OCI-LY1 (cell line): ENCODE data around the gene CARD10.

ENCODE experiments used
- H2AFZ ChIP-seq: fragments of 200-600 bp; sonication (generic), shearing (Covaris generic); 2 replicates; pipeline ENCODE4 v1.6.0; 2014; ENCODE audit warnings: antibody characterized with exemption, mild to moderate bottlenecking, low read length
- H3F3A ChIP-seq: fragments of 200-600 bp; sonication (generic), shearing (Covaris generic); 2 replicates; pipeline ENCODE4 v1.6.0; 2014; ENCODE audit warnings: mild to moderate bottlenecking, antibody characterized with exemption, low read length, moderate library complexity; ENCODE audit not compliant: insufficient read depth
- H3K27ac ChIP-seq: fragments of 200-600 bp; sonication (generic); 2 replicates; pipeline ENCODE4 v1.5.1; 2014; ENCODE audit warnings: low read length, mixed run types, mild to moderate bottlenecking, low read depth; ENCODE audit not compliant: poor library complexity, severe bottlenecking
- H3K27me3 ChIP-seq: fragments of 200-600 bp; sonication (generic); 2 replicates; pipeline ENCODE4 v1.6.0; 2014; ENCODE audit warnings: antibody characterized with exemption, mild to moderate bottlenecking, low read length, moderate library complexity; ENCODE audit not compliant: insufficient read depth
- H3K36me3 ChIP-seq: fragments of 200-600 bp; sonication (generic); 2 replicates; pipeline ENCODE4 v1.6.1; 2014; ENCODE audit warnings: mild to moderate bottlenecking, antibody characterized with exemption, low read length, moderate library complexity, mixed read lengths; ENCODE audit not compliant: insufficient read depth
- H3K4me1 ChIP-seq: fragments of 200-600 bp; sonication (generic); 2 replicates; pipeline ENCODE4 v1.5.1; 2014; ENCODE audit warnings: mild to moderate bottlenecking, low read length, moderate library complexity; ENCODE audit not compliant: insufficient read depth, severe bottlenecking
- H3K4me2 ChIP-seq: fragments of 200-600 bp; sonication (generic), shearing (Covaris generic); 2 replicates; pipeline ENCODE4 v1.6.1; 2014; ENCODE audit warnings: low read length
- H3K4me3 ChIP-seq: fragments of 200-600 bp; sonication (generic); 2 replicates; pipeline ENCODE4 v1.5.1; 2014; ENCODE audit warnings: low read length, low read depth, mild to moderate bottlenecking, mixed read lengths; ENCODE audit not compliant: poor library complexity, severe bottlenecking
- H3K79me2 ChIP-seq: fragments of 200-600 bp; shearing (Covaris generic); 2 replicates; pipeline ENCODE4 v1.6.1; 2016; ENCODE audit warnings: mixed run types, low read length, mixed read lengths; ENCODE audit not compliant: insufficient read depth
- H3K9ac ChIP-seq: fragments of 200-600 bp; sonication (generic), shearing (Covaris generic); 2 replicates; pipeline ENCODE4 v1.6.1; 2014; ENCODE audit warnings: mild to moderate bottlenecking, low read length, mixed read lengths
- H3K9me2 ChIP-seq: fragments of 200-600 bp; sonication (generic), shearing (Covaris generic); 2 replicates; pipeline ENCODE4 v1.6.1; 2014; ENCODE audit warnings: low read depth, mild to moderate bottlenecking, low read length, mixed read lengths
- H3K9me3 ChIP-seq: fragments of 200-600 bp; shearing (Covaris generic); 2 replicates; pipeline ENCODE4 v1.6.1; 2014; ENCODE audit warnings: low read length, mixed read lengths
- H4K20me1 ChIP-seq: fragments of 200-600 bp; sonication (generic), shearing (Covaris generic); 2 replicates; pipeline ENCODE4 v1.6.0; 2016; ENCODE audit warnings: mild to moderate bottlenecking, low read length; ENCODE audit not compliant: insufficient read depth
- EZH2 ChIP-seq: fragments of 200-600 bp; sonication (generic), shearing (Covaris generic); IDR thresholded peaks from 2 replicates; pipeline ENCODE4 v1.8.0; 2017; ENCODE audit warnings: borderline replicate concordance, mixed run types, mild to moderate bottlenecking, antibody characterized with exemption, low read length, moderate library complexity, mixed read lengths
- TF ChIP-seq, protein P1 (sequence below): fragments of 200-600 bp; sonication (generic), shearing (Covaris generic); IDR thresholded peaks from 2 replicates; pipeline ENCODE4 v1.5.1; 2017; ENCODE audit warnings: mild to moderate bottlenecking, antibody characterized with exemption, low read length, moderate library complexity, mixed read lengths

The CARD10 gene

DNA sequence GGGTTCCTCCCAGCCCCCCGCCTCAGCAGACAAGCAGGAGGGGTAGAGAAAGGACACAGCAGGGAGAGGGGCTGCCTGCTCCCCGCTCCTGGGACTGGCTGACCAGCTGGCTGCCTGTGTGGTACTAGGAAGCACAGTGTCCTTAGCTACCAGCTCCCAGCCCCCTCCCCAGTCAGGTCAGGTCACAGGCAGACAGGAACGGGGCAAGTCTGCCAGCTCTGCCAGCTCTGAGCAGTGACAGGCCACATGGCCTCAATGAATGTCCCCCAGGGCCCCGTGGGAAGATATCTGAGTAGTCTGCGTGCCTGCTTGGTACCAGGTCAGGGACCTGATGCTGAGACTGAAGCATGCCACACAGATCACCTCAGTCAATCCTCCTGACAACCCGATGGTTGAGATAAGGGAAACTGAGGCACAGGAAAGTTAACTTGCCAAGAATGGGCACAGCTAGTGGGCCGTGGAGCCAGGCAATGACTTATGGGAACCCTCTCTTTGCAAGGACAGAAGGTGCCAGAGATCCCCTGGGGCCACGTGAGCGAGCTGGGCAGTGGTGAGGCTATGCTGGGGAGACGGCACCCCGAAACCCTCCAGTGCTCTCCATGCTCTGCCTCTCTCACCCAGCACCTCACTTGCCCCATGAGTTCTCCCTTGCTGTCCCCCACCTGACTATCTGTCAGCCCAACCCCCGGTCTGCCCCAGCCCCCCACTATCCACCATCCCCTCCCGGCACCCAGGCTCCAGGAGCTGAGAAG is 19.2 kb downstream of the CARD10 start:
- Histone ChIP-seq H4K20me1 (no peaks in the 10 kb centered on the region), H3K36me3 (no peaks in the 10 kb centered on the region), H2AFZ (no peak overlapping the region), H3K27me3 (peaks cover 7% of the 10 kb centered on the region; the same call in 1 of the 2 replicates), H3K4me2 (no peak overlapping the region), H3K79me2 (no peaks in the 10 kb centered on the region), H3K27ac (no peak overlapping the region), H3K4me3 (no peak overlapping the region), H3K9ac (no peak overlapping the region), H3K4me1 (peaks cover 6% of the 10 kb centered on the region), H3K9me3 (no peaks in the 10 kb centered on the region), H3K9me2 (no peaks in the 10 kb centered on the region), H3F3A (no peaks in the 10 kb centered on the region)
- no peak for TF ChIP-seq EZH2
- TF ChIP-seq, protein P1, sequence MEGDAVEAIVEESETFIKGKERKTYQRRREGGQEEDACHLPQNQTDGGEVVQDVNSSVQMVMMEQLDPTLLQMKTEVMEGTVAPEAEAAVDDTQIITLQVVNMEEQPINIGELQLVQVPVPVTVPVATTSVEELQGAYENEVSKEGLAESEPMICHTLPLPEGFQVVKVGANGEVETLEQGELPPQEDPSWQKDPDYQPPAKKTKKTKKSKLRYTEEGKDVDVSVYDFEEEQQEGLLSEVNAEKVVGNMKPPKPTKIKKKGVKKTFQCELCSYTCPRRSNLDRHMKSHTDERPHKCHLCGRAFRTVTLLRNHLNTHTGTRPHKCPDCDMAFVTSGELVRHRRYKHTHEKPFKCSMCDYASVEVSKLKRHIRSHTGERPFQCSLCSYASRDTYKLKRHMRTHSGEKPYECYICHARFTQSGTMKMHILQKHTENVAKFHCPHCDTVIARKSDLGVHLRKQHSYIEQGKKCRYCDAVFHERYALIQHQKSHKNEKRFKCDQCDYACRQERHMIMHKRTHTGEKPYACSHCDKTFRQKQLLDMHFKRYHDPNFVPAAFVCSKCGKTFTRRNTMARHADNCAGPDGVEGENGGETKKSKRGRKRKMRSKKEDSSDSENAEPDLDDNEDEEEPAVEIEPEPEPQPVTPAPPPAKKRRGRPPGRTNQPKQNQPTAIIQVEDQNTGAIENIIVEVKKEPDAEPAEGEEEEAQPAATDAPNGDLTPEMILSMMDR = no peak

DNA sequence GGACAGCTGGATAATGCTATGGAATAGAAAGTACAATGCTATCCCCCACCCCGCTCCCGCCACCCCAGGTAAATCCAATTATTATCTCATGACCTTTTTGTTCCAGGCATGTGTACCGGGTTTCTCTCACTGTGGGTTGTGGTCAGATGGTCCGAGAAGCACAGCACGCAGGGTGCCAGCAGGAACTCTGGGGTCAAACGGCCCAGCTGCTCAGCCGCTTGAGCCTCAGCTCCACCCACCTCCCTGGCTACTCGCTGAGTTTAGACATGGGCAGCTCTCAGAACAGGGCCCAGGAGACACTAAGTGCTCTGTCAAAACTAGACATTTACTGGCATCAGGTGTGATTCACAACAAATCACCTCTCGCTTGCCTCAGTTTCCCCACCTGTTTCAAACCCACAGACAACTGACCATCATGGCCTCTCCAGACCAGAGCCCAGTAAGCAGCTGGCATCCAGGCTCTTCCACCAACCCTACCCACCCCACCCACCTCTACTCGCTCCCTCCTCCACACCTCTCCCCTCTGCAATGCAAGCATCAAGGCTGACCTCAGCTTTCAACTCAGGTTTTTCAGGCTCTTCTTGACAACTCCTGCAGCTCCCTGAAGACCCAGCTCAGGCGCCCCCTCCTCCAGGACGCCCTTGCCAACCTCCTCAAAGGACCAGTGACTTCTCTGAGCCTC is 20.0 kb downstream of the CARD10 start:
- H3K9me3 ChIP-seq = no peaks in the 10 kb centered on the region
- no peak overlapping the region for H3K4me2 ChIP-seq
- no peak overlapping the region for H3K27ac ChIP-seq
- no peak overlapping the region for H3K4me3 ChIP-seq
- H2AFZ ChIP-seq = no peak overlapping the region
- peaks cover 3% of the 10 kb centered on the region; the same call in 1 of the 2 replicates for H3K27me3 ChIP-seq
- H4K20me1 ChIP-seq = no peaks in the 10 kb centered on the region
- no peaks in the 10 kb centered on the region for H3K36me3 ChIP-seq
- H3K9me2 ChIP-seq = no peaks in the 10 kb centered on the region
- peaks cover 6% of the 10 kb centered on the region for H3K4me1 ChIP-seq
- no peak overlapping the region for H3K9ac ChIP-seq
- H3F3A ChIP-seq = no peaks in the 10 kb centered on the region
- TF ChIP-seq, protein P1 = no peak
- TF ChIP-seq EZH2 = no peak
- no peaks in the 10 kb centered on the region for H3K79me2 ChIP-seq

DNA sequence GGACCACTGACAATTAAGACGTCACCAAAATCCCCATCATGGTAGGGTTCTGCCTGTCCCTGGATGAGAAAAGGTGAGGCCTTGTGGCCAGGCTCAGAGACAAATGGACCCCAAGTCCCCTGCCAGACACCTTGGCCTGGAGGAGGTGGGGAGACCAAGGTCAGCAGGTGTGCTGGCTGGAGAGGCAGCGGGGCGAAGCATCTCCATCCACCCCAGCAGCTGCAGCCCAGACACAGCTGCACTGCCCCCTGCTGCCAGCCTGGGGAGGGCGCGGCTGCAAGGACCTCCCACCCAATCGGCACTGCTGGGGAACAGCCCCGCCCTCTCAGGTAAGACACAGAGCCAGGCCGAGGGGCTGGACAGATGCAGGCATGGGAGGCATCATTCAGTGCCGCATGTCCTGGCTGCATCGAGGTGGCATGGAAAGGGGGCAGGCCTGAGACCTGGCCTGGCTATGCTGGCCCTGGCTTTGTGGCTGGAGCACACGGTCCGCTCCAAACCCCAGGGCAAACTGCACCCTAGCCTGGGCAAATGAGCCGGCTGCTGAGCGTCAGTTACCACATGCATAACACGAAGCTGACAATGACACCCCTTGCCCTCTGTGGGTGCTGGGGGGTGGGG is 20.8 kb downstream of the CARD10 start:
- H3K9ac ChIP-seq = no peak overlapping the region
- peaks cover 6% of the 10 kb centered on the region for H3K4me1 ChIP-seq
- no peak overlapping the region for H3K4me3 ChIP-seq
- H3K4me2 ChIP-seq = no peak overlapping the region
- no peaks in the 10 kb centered on the region for H3F3A ChIP-seq
- H2AFZ ChIP-seq = no peak overlapping the region
- no peaks in the 10 kb centered on the region for H3K9me2 ChIP-seq
- no peak for TF ChIP-seq EZH2
- TF ChIP-seq, protein P1 = peak; percentile 95
- no peaks in the 10 kb centered on the region for H3K79me2 ChIP-seq
- H3K36me3 ChIP-seq = no peaks in the 10 kb centered on the region
- H3K27me3 ChIP-seq = peaks cover 3% of the 10 kb centered on the region; the same call in 1 of the 2 replicates
- no peaks in the 10 kb centered on the region for H3K9me3 ChIP-seq
- H4K20me1 ChIP-seq = no peaks in the 10 kb centered on the region
- no peak overlapping the region for H3K27ac ChIP-seq
